Heart left ventricle (tissue), 16 donors: ENCODE results near the gene DNM1. TPM values are rescaled to one million over a fixed set of nuclear protein-coding genes. Genes with fewer than 3 reads are reported as not detected.
A peak's percentile ranks its signal among the peaks of the same experiment; 100 is the strongest.

Source experiments
- ATAC-seq, 4 donors: fragments of 200-7000 bp; cut with Tn5 transposase; one replicate each; pipeline ENCODE4 v1.9.1; 2020 to 2022; ENCODE audit warnings: moderate library complexity in 4 of 4, mild to moderate bottlenecking in 3 of 4, moderate number of reproducible peaks in 1 of 4
- DNase-seq, 5 donors: peaks; one replicate each; pipeline ENCODE4 v3.0.0-alpha.2; 2020
- H3K27ac ChIP-seq, 12 donors: fragments of 200-600 bp; sonication (generic) in 4 of 12; one replicate each; pipeline versions ENCODE4 v1.5.0 to v1.8.0; 2016 to 2022; ENCODE audit warnings: mild to moderate bottlenecking in 2 of 12
- H3K27me3 ChIP-seq, 9 donors: fragments of 200-600 bp; sonication (generic) in 2 of 9; one replicate each; pipeline versions ENCODE4 v1.5.1 to v1.8.0; 2016 to 2022; ENCODE audit warnings: mild to moderate bottlenecking in 3 of 9
- H3K36me3 ChIP-seq, 9 donors: fragments of 200-600 bp; sonication (generic) in 2 of 9; one replicate each; pipeline versions ENCODE4 v1.5.0 to v1.8.0; 2018 to 2022; ENCODE audit warnings: mild to moderate bottlenecking in 2 of 9
- H3K4me1 ChIP-seq, 12 donors: fragments of 200-600 bp; sonication (generic) in 4 of 12; one replicate each; pipeline versions ENCODE4 v1.5.0 to v1.8.0; 2016 to 2022; ENCODE audit warnings: mild to moderate bottlenecking in 3 of 12
- H3K4me3 ChIP-seq, 12 donors: fragments of 200-600 bp; sonication (generic) in 4 of 12; one replicate each; pipeline versions ENCODE4 v1.5.0 to v1.8.0; 2017 to 2022; ENCODE audit warnings: mild to moderate bottlenecking in 9 of 12, moderate library complexity in 4 of 12
- H3K9me3 ChIP-seq, 12 donors: fragments of 200-600 bp; sonication (generic) in 4 of 12; one replicate each; pipeline versions ENCODE4 v1.5.0 to v1.8.0; 2016 to 2022; ENCODE audit warnings: mild to moderate bottlenecking in 1 of 12
- POLR2A ChIP-seq, 2 donors: fragments of 450-650 bp; IDR thresholded peaks; one replicate each; pipeline ENCODE4 v1.6.1; 2017; ENCODE audit warnings: antibody characterized with exemption in 2 of 2, mild to moderate bottlenecking in 2 of 2, moderate library complexity in 2 of 2
- WGBS, 4 donors: extraction: QIAGEN DNeasy Blood & Tissue Kit in 2 of 4; methylation state at CpG; one replicate each; pipeline versions ENCODE4 v1.1.5 to v1.1.7; 2013 to 2018; 5-methylcytosine and 5-hydroxymethylcytosine counted together
- intact Hi-C, 10 donors: fragments of 100-400 bp; cut with DNase I; formaldehyde crosslinking; loops; one replicate each; pipeline versions ENCODE4 v1.11.1 to v1.14.2; 2022
- polyA plus RNA-seq, 2 donors: library from polyadenylated mRNA; stranded (reverse); fragments of 200-250 nt; gene quantifications; one replicate each; pipeline ENCODE4 v1.2.3, GENCODE V29; 2013
- total RNA-seq, 9 donors: library from RNA; depleted of rRNA in 2 of 9; stranded (reverse); fragments of >200 nt in 2 of 9; fragmentation: NEBNext Ultra II Directional in 3 of 9; extraction: Animal tissue kit (Norgen Biotek cat#: 25700) in 3 of 9; gene quantifications; one replicate each; pipeline versions ENCODE4 v1.1.0 to v1.2.4, GENCODE V29; 2016 to 2023
- TF ChIP-seq, protein P1 (sequence below), 12 donors: fragments of 200-600 bp; sonication (generic) in 4 of 12; IDR thresholded peaks; one replicate each; pipeline versions ENCODE4 v1.5.0 to v1.8.0; 2018 to 2022; ENCODE audit warnings: antibody characterized with exemption in 12 of 12, mild to moderate bottlenecking in 5 of 12
- donor health status: ischemic (EF 13 %, LVEDD 7.1; RV severe dilation, severe dysfunction).
- donor health status: healthy with polysubstance abuse.
- donor health status: DM: no; HTN: yes; CAD: no.
- donor health status: DM: no; HTN: no; CAD: no.
- donor health status: ischemic (EF 25% LVEDD 6.9; RV normal size, moderate dysfunction).
- donor health status: ischemic (EF 25% LVEDD 5.7; RV mildly dilated, moderate dysfunction).
- donor health status: healthy.
- donor health status: DM: yes; HTN: yes; CAD: no.
- donor health status: ischemic (EF 35%, LVEDD 5.7; RV mildly dilated, moderate dysfunction).
- donor health status: nonischemic (EF 11% LVEDD 7.7; RV severe dilation, severe dysfunction).
- donor health status: DM: yes; HTN: yes; CAD: no.
- donor health status: PGD.
- donor health status: ischemic (EF 29% LVEDD 5.4; RV normal size, mild dysfunction).
- donor health status: nonischemic (EF 23%, LVEDD 6.1; RV moderate dilation, normal function).

Gene DNM1
- total and polyA plus RNA-seq, 11 donors, result 1.6 to 17.2 (median 3.6) TPM

DNA sequence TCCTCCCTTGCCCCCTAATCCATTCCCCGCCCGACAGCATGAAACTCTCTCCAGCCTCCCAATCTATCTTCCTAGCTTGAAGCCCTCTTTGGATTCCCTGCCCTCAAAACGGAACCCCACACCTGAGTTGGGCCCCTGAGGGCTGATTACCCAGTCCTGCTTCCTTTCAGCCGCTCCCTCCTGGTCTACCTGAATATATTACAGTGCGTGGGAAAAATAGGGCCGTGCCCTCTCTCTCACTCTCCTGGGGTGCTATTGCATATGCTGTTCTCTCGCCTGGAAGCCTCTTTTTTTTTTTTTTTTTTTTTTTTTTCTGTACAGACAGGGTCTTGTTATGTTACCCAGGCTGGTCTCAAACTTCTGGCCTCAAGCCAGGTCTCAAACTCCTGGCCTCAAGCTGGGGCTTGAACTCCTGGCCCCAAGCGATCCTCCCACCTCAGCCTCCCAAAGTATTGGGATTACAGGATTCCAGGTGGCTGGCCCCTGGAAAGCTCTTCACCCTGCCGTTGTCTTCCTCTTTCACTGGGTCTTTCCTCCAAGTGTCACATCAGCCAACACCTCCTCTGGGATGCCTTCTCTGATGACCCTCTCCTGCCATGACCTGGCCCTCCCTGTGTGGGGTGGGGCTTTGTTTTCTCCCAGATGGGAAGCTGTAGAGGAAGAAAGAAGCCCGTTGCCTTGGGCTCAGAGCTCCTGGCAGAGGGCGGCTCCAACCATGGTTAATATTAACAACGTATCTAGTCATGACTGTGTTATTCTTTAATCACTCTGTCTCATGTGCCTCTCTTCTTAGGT, 8.2 kb downstream of the DNM1 start:
- H3K9me3 ChIP-seq, result no peaks in the 10 kb centered on the region
- intact Hi-C loops, result no loop called here
- TF ChIP-seq POLR2A (IDR thresholded peaks at IDR 0.05), result no peak
- TF ChIP-seq, protein P1, sequence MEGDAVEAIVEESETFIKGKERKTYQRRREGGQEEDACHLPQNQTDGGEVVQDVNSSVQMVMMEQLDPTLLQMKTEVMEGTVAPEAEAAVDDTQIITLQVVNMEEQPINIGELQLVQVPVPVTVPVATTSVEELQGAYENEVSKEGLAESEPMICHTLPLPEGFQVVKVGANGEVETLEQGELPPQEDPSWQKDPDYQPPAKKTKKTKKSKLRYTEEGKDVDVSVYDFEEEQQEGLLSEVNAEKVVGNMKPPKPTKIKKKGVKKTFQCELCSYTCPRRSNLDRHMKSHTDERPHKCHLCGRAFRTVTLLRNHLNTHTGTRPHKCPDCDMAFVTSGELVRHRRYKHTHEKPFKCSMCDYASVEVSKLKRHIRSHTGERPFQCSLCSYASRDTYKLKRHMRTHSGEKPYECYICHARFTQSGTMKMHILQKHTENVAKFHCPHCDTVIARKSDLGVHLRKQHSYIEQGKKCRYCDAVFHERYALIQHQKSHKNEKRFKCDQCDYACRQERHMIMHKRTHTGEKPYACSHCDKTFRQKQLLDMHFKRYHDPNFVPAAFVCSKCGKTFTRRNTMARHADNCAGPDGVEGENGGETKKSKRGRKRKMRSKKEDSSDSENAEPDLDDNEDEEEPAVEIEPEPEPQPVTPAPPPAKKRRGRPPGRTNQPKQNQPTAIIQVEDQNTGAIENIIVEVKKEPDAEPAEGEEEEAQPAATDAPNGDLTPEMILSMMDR (IDR thresholded peaks at IDR 0.05), result no peak
- no peak for ATAC-seq
- peaks cover 0 to 16% (median 2%) of the 10 kb centered on the region in 12 donors for H3K4me1 ChIP-seq
- H3K27me3 ChIP-seq, result no peaks in the 10 kb centered on the region
- no peak overlapping the region for H3K27ac ChIP-seq
- DNase-seq, result no peak
- no peaks in the 10 kb centered on the region for H3K36me3 ChIP-seq
- no peak overlapping the region for H3K4me3 ChIP-seq
- 68 to 72% (median 72%) methylated on average over 12 of the region's 12 CpGs for WGBS, 4 donors

DNA sequence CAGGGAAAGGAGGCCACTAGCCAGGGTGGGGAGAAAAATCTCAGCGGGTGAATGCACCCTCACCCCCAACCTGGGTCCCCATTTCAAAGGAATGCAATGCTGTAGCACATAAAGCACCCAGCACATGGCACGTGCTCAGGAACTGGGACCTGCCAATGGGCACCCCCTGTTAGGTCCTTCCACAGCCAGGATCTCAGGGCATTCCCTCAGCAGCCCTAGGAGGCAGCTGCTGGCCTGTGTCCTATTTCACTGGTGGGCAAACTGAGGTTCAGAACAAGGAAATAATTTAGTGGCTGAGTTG, 8.8 kb downstream of the DNM1 start:
- no peak overlapping the region for H3K27ac ChIP-seq
- DNase-seq, result no peak
- no peaks in the 10 kb centered on the region for H3K9me3 ChIP-seq
- H3K27me3 ChIP-seq, result no peaks in the 10 kb centered on the region
- no peak for ATAC-seq
- H3K4me3 ChIP-seq, result no peak overlapping the region
- no peaks in the 10 kb centered on the region for H3K36me3 ChIP-seq
- TF ChIP-seq, protein P1 (IDR thresholded peaks at IDR 0.05), result no peak
- TF ChIP-seq POLR2A (IDR thresholded peaks at IDR 0.05), result no peak
- peaks cover 0 to 20% (median 3%) of the 10 kb centered on the region in 12 donors for H3K4me1 ChIP-seq
- intact Hi-C loops, result no loop called here
- 83 to 93% (median 90%) methylated on average over 2 of the region's 2 CpGs for WGBS, 4 donors

DNA sequence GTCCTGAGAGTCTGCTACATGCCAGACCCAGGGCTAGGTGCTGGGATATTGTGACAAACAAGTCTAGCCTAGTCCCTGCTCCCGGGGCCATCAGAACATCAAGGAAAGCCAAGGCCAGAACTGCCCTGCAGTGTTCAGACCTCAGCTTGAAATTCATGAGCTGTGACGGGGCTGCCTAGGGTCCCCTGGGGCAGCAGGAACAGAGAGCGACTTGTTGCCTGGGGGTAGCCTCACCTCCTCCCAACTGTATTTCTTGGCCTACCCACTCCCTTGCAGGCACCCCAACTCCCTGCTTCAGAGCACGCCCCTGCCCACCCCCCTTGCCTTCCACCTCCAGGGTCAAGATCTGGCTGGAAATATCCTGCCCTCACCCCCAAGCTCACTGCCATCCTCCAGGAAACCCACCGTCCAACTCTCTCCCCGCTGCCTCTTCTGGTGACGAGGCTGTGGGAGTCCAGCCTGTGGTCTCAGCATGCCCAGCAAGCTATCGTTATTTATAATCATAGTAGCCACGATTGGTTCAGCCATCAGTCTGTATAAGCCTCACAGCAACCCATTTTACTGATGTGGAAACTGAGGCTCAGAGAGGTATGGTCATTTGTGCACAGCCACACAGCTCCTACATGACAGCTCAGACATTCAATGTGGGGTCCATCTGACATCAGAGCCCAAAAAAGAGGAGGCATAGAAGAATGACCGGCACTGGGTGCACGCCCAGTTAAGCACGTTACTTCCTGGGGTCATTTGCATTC, 10.7 kb downstream of the DNM1 start:
- H3K4me1 ChIP-seq, result peaks cover 0 to 27% (median 12%) of the 10 kb centered on the region in 12 donors
- TF ChIP-seq, protein P1 (IDR thresholded peaks at IDR 0.05), result no peak
- TF ChIP-seq POLR2A (IDR thresholded peaks at IDR 0.05), result no peak
- H3K4me3 ChIP-seq, result no peak overlapping the region
- ATAC-seq (no peak), DNase-seq (no peak)
- intact Hi-C loops, result no loop called here
- WGBS, 4 donors, result 82 to 89% (median 86%) methylated on average over 11 to 12 of the region's 12 CpGs
- no peaks in the 10 kb centered on the region for H3K9me3 ChIP-seq
- no peaks in the 10 kb centered on the region for H3K27me3 ChIP-seq
- peak overlapping the region in 2 of 12 donors; percentile 62 to 85 for H3K27ac ChIP-seq
- H3K36me3 ChIP-seq, result no peaks in the 10 kb centered on the region
